Measurements from ENCODE around the gene CCDC54. TPM values are rescaled to one million over a fixed set of nuclear protein-coding genes. Genes with fewer than 3 reads are reported as not detected.

Gene CCDC54
- total RNA-seq, 2 donors from 2014 or later = not detected

GRCh38 chr3:107408513-107408912, 31.3 kb downstream of the CCDC54 start:
- no peaks in the 10 kb centered on the region for H3K9me3 ChIP-seq
- no peaks in the 10 kb centered on the region for H3K36me3 ChIP-seq (replicated peaks in 1 of 2; ENCODE audit: insufficient read depth in 1 of 2, low read depth in 2 of 2)
- WGBS, 2 donors = 78 to 95% methylated on average over 1 to 5 of the region's 5 CpGs
- no peak for TF ChIP-seq POLR2A (IDR thresholded peaks at IDR 0.05)
- no peak for TF ChIP-seq CTCF (IDR thresholded peaks at IDR 0.05)
- ATAC-seq (no peak), DNase-seq (no peak)
- no peak overlapping the region for H3K4me3 ChIP-seq
- no peaks in the 10 kb centered on the region for H3K27me3 ChIP-seq
- intact Hi-C loops (cut with DNase I) = no loop called here
- no peaks in the 10 kb centered on the region for H3K4me1 ChIP-seq
- H3K27ac ChIP-seq = no peak overlapping the region

GRCh38 chr3:107409365-107409764, 32.1 kb downstream of the CCDC54 start:
- intact Hi-C loops (cut with DNase I) = no loop called here
- H3K4me1 ChIP-seq = no peaks in the 10 kb centered on the region
- ATAC-seq = no peak
- no peak overlapping the region for H3K4me3 ChIP-seq
- no peak for DNase-seq
- H3K36me3 ChIP-seq (replicated peaks in 1 of 2; ENCODE audit: insufficient read depth in 1 of 2, low read depth in 2 of 2) = no peaks in the 10 kb centered on the region
- TF ChIP-seq POLR2A (IDR thresholded peaks at IDR 0.05) (no peak), CTCF (IDR thresholded peaks at IDR 0.05) (no peak)
- WGBS, 2 donors = 68 to 73% methylated on average over 2 of the region's 2 CpGs
- no peak overlapping the region for H3K27ac ChIP-seq
- no peaks in the 10 kb centered on the region for H3K27me3 ChIP-seq
- H3K9me3 ChIP-seq = no peaks in the 10 kb centered on the region

DNA sequence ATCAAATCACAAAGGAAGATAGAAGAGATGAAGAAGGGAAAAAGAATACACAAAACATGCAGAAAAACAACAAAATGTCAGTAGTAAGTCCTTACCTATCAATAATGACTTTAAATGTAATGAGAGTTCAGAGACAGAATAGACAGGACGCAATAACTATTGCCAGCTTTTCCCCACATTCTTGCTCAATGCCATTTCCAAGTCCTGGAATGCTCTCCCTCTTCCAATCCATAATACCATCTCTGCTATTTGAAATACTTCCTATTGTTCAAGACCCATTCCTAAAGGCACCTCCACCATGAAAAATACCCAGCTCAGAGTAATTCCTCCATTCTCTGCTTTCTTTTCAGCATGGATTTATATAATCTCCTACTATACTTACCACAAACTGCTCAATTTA, 33.4 kb downstream of the CCDC54 start:
- no peaks in the 10 kb centered on the region for H3K4me1 ChIP-seq
- H3K27ac ChIP-seq = no peak overlapping the region
- no peak for DNase-seq
- H3K4me3 ChIP-seq = no peak overlapping the region
- H3K36me3 ChIP-seq (replicated peaks in 1 of 2; ENCODE audit: insufficient read depth in 1 of 2, low read depth in 2 of 2) = no peaks in the 10 kb centered on the region
- WGBS, 2 donors = 83 to 88% methylated on average over 1 of the region's 1 CpG
- intact Hi-C loops (cut with DNase I) = loop anchor here (10.0 kb wide), 1 partner anchor 136 kb away; no protein-coding TSS in a partner anchor
- H3K9me3 ChIP-seq = no peaks in the 10 kb centered on the region
- TF ChIP-seq CTCF (IDR thresholded peaks at IDR 0.05) (no peak), POLR2A (IDR thresholded peaks at IDR 0.05) (no peak)
- no peaks in the 10 kb centered on the region for H3K27me3 ChIP-seq
- ATAC-seq = no peak

DNA sequence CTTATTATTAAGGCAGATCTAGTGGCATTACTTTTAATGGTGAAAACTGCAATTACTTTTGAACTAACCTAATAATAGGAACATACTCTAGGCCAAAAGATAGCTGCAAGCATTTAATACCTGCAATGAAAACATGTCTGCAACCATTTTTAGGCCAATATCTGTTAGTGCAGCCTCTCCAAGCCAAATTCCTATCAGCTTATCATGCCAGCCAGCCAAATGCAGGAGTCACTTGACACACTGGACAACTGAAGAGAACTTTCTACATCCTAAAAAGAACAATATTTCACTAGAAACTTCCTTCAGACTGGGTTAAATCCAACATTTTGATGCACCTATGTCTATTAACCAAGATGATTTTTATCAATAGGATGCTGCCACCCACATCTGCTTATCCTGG, 33.8 kb downstream of the CCDC54 start:
- Histone ChIP-seq H3K27me3 (no peaks in the 10 kb centered on the region), H3K36me3 (replicated peaks in 1 of 2; ENCODE audit: insufficient read depth in 1 of 2, low read depth in 2 of 2) (no peaks in the 10 kb centered on the region), H3K4me1 (no peaks in the 10 kb centered on the region), H3K9me3 (no peaks in the 10 kb centered on the region), H3K27ac (no peak overlapping the region), H3K4me3 (no peak overlapping the region)
- ATAC-seq = no peak
- no peak for TF ChIP-seq POLR2A (IDR thresholded peaks at IDR 0.05)
- intact Hi-C loops (cut with DNase I) = loop anchor here (10.0 kb wide), 1 partner anchor 136 kb away; no protein-coding TSS in a partner anchor
- DNase-seq = no peak

DNA sequence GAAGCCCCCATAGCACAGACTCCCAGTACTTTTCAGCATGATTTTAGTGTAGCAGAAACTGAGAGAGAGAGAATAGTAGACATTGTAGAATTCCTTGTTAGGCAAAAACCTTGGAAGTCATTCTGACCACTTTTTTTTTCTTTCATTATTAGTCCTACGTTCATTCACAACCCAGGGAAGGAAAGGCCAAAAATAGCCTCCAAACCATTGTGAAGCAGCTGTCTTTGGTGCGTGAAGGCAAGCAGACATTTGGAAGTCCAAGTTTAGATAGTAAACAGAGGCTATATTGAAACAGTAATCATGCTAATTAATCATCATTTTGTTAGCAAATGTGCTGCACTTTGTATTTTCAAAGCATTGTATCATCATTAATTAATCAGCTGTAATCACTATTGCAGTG, 34.5 kb downstream of the CCDC54 start:
- TF ChIP-seq POLR2A (IDR thresholded peaks at IDR 0.05) (no peak), CTCF (IDR thresholded peaks at IDR 0.05) (no peak)
- no peaks in the 10 kb centered on the region for H3K36me3 ChIP-seq (replicated peaks in 1 of 2; ENCODE audit: insufficient read depth in 1 of 2, low read depth in 2 of 2)
- H3K4me1 ChIP-seq = no peaks in the 10 kb centered on the region
- no peak overlapping the region for H3K27ac ChIP-seq
- H3K9me3 ChIP-seq = no peaks in the 10 kb centered on the region
- H3K27me3 ChIP-seq = no peaks in the 10 kb centered on the region
- ATAC-seq = no peak
- intact Hi-C loops (cut with DNase I) = loop anchor here (10.0 kb wide), 1 partner anchor 137 kb away; no protein-coding TSS in a partner anchor
- no peak overlapping the region for H3K4me3 ChIP-seq
- no peak for DNase-seq
- 45 to 56% methylated on average over 2 of the region's 2 CpGs for WGBS, 2 donors

All from body of pancreas (tissue), 4 donors.